ENCODE data around the gene PTPRH. TPM values are rescaled to one million over a fixed set of nuclear protein-coding genes. Genes with fewer than 3 reads are reported as not detected.

The PTPRH gene
- total RNA-seq, 4 donors from 2014 or later: 0.39 to 0.56 (median 0.48) TPM

DNA sequence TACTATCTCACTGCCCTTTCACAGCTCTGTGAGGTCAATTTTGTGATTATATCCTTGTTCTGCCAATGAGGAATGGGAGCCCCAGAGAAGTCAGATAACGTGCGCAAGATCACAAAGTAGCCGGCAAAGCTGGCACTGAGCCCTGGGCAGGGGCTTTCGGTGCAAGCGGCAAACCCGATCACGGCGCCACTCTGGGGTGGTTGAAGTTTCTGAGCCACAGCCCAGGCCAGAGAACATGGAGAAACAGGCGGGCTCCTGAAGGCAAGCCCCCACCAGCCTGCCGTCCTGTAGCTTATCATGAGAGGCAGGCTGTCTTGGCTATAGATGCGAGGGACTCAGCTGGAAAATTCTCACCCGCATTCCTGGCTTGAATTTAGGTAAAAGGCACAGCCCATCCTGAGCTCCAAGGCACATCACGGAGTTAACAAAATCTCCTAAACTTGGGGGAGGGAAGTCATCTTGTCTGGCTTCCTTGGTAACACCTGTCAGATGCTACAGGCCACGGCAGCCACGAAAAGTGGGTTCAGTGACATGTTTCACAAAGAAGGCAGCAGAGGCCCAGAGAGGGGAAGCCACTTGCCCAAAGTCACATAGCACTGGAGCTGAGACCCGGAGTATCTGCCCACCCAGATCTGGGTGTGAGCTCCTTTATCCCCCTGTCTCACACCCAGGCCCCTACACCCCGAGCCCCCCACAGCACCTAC is 72.8 kb downstream of the PTPRH start:
- Histone ChIP-seq H3K27me3 (peaks cover 0 to 1% (median 0%) of the 10 kb centered on the region in 3 donors), H3K9me3 (no peaks in the 10 kb centered on the region), H3K4me3 (no peak overlapping the region), H3K36me3 (no peaks in the 10 kb centered on the region), H3K4me1 (peaks cover 2 to 17% of the 10 kb centered on the region in 2 donors), H3K27ac (peak overlapping the region in 2 of 4 donors; percentile 17 to 66)
- no peak for ATAC-seq
- in situ Hi-C loops (cut with MboI; ENCODE audit: low sequenced_read_pairs in 4 of 4): loop anchor here in 2 of 4 donors (25.0 kb wide), 2 partner anchors 276 to 501 kb away; partner anchors contain the start of genes CCDC106 (in 1 of the 2), UBE2S (in 1 of the 2), ZNF580 (in 1 of the 2) and ZNF581 (in 1 of the 2)
- intact Hi-C loops (cut with DNase I; ENCODE audit: low total_unique reads): no loop called here
- DNase-seq: no peak
- TF ChIP-seq, protein P1, sequence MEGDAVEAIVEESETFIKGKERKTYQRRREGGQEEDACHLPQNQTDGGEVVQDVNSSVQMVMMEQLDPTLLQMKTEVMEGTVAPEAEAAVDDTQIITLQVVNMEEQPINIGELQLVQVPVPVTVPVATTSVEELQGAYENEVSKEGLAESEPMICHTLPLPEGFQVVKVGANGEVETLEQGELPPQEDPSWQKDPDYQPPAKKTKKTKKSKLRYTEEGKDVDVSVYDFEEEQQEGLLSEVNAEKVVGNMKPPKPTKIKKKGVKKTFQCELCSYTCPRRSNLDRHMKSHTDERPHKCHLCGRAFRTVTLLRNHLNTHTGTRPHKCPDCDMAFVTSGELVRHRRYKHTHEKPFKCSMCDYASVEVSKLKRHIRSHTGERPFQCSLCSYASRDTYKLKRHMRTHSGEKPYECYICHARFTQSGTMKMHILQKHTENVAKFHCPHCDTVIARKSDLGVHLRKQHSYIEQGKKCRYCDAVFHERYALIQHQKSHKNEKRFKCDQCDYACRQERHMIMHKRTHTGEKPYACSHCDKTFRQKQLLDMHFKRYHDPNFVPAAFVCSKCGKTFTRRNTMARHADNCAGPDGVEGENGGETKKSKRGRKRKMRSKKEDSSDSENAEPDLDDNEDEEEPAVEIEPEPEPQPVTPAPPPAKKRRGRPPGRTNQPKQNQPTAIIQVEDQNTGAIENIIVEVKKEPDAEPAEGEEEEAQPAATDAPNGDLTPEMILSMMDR (IDR thresholded peaks at IDR 0.05 in 4 of 5, conservative IDR thresholded peaks at IDR 0.05 in 1 of 5): no peak
- no peak for TF ChIP-seq POLR2A (IDR thresholded peaks at IDR 0.05)

- H3K27ac ChIP-seq: peak overlapping the region in 3 of 4 donors; percentile 37 to 66 (median 41)
- ATAC-seq (no peak), DNase-seq (no peak)
- H3K9me3 ChIP-seq: no peaks in the 10 kb centered on the region
- H3K4me1 ChIP-seq: peaks cover 0 to 10% of the 10 kb centered on the region in 2 donors
- no peaks in the 10 kb centered on the region for H3K36me3 ChIP-seq
- no peaks in the 10 kb centered on the region for H3K27me3 ChIP-seq
- in situ Hi-C loops (cut with MboI; ENCODE audit: low sequenced_read_pairs in 4 of 4): loop anchor here in 2 of 4 donors (25.0 kb wide), 2 partner anchors 278 to 503 kb away; partner anchors contain the start of genes CCDC106 (in 1 of the 2), UBE2S (in 1 of the 2), ZNF580 (in 1 of the 2) and ZNF581 (in 1 of the 2)
- no peak overlapping the region for H3K4me3 ChIP-seq
- TF ChIP-seq, protein P1 (IDR thresholded peaks at IDR 0.05 in 4 of 5, conservative IDR thresholded peaks at IDR 0.05 in 1 of 5): no peak
- no peak for TF ChIP-seq POLR2A (IDR thresholded peaks at IDR 0.05)
- intact Hi-C loops (cut with DNase I; ENCODE audit: low total_unique reads): no loop called here
Measured at GRCh38 chr19:55134736-55135135, 74.6 kb downstream of the PTPRH start.

- intact Hi-C loops (cut with DNase I; ENCODE audit: low total_unique reads) (no loop called here), in situ Hi-C loops (cut with MboI; ENCODE audit: low sequenced_read_pairs in 4 of 4) (loop anchor here in 2 of 4 donors (25.0 kb wide), 2 partner anchors 278 to 503 kb away; partner anchors contain the start of genes CCDC106 (in 1 of the 2), UBE2S (in 1 of the 2), ZNF580 (in 1 of the 2) and ZNF581 (in 1 of the 2))
- no peak for ATAC-seq
- Histone ChIP-seq H3K36me3 (no peaks in the 10 kb centered on the region), H3K4me3 (no peak overlapping the region), H3K27ac (peak overlapping the region in 2 of 4 donors; percentile 38 to 54), H3K9me3 (no peaks in the 10 kb centered on the region), H3K27me3 (no peaks in the 10 kb centered on the region), H3K4me1 (peaks cover 0 to 5% of the 10 kb centered on the region in 2 donors)
- no peak for TF ChIP-seq POLR2A (IDR thresholded peaks at IDR 0.05)
- DNase-seq: no peak
Measured at GRCh38 chr19:55133639-55134444, 75.5 kb downstream of the PTPRH start.

GRCh38 chr19:55132453-55133129 is 76.7 kb downstream of the PTPRH start:
- Histone ChIP-seq H3K4me1 (no peaks in the 10 kb centered on the region), H3K36me3 (no peaks in the 10 kb centered on the region), H3K27ac (no peak overlapping the region), H3K27me3 (no peaks in the 10 kb centered on the region), H3K4me3 (no peak overlapping the region), H3K9me3 (no peaks in the 10 kb centered on the region)
- in situ Hi-C loops (cut with MboI; ENCODE audit: low sequenced_read_pairs in 4 of 4) (loop anchor here in 2 of 4 donors (25.0 kb wide), 2 partner anchors 280 to 505 kb away; partner anchors contain the start of genes CCDC106 (in 1 of the 2), UBE2S (in 1 of the 2), ZNF580 (in 1 of the 2) and ZNF581 (in 1 of the 2)), intact Hi-C loops (cut with DNase I; ENCODE audit: low total_unique reads) (no loop called here)
- DNase-seq (no peak), ATAC-seq (no peak)
- TF ChIP-seq POLR2A (IDR thresholded peaks at IDR 0.05): no peak
- TF ChIP-seq, protein P1 (IDR thresholded peaks at IDR 0.05 in 4 of 5, conservative IDR thresholded peaks at IDR 0.05 in 1 of 5): no peak

Data from gastrocnemius medialis (tissue), 4 donors.